ENCODE measurements around the gene ABCB4.
A peak's percentile ranks its signal among the peaks of the same experiment; 100 is the strongest.

ABCB4 gene

DNA sequence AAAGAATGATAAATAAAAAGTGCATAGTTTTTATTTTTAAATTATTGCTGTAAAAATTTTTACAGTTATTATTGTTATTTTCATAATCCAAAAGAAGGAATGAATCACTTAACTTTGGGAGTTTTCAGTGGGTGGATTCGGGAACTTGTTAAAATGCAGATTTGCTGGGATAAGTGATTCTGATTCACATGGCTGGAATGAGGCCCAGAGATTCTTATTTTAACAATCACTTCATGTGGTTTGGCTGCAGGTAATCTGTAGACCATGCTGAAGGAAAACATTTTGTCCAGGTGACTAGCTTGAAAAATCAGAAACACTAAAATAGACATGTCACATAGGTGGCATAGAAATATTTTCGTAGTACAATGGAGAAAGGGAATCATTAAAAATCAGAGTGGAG is 116.1 kb downstream of the ABCB4 start:
- DNase-seq (ENCODE audit: low spot score): no peak
- peak; percentile 63 for FAIRE-seq

DNA sequence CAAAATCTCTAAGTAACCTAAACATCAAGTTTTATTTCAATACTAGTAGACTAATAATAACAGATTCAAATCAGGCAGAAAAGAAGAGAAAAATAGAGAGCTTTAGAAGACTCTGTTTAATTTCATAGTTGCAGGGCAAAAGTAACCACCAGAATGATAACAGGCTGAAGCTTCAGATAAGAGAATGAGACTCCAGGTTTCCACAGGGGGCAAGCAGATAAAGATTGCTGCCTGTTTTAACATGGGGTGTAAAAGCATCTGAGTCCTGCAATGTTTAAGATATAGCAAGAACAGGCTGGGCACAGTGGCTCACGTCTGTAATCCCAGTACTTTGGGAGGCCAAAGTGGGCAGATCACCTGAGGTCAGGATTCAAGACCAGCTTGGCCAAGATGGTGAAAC is 119.0 kb downstream of the ABCB4 start:
- DNase-seq (ENCODE audit: low spot score) (no peak), FAIRE-seq (no peak)

DNA sequence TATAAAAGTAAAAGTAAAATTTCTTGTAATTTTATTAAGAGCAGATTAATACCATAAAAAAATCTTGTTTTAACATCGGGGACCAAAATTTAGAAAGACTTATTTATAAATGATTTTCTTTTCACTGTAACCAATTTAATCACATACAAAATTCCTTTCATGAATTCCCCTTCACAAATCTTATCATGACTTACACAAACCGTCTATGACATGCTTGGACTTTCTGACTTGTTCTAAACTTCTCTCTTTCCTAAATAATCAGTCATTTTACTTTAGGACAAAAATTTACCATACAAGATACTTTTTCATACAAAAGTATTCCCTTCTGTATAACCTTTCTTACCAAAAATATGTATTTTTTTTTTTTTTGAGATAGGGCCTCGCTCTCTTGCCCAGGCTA is 120.7 kb downstream of the ABCB4 start:
- peak; percentile 45 for DNase-seq (ENCODE audit: low spot score)
- FAIRE-seq: peak; percentile 40
